ENCODE data around the gene PLB1.

The PLB1 gene

DNA sequence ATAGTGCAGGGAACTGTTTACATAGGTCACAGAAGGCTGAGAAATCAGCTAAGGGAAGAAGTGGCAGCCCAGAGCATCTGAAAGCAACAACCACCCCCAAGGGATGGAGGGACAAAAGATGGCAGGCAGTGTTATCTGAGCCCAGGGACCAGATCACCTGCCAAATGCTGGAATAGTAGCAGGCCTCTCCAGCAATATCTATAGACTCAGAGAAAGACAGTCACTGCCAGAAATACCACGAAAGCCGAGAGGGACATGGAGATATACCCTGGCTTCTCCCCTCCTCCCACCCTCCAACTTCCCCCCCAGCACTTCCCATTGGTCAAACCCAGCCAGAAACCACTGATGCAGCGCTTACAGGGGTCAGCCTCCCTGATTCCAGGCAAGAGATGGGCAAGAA is 197.4 kb downstream of the PLB1 start:
- TF ChIP-seq, protein P1, sequence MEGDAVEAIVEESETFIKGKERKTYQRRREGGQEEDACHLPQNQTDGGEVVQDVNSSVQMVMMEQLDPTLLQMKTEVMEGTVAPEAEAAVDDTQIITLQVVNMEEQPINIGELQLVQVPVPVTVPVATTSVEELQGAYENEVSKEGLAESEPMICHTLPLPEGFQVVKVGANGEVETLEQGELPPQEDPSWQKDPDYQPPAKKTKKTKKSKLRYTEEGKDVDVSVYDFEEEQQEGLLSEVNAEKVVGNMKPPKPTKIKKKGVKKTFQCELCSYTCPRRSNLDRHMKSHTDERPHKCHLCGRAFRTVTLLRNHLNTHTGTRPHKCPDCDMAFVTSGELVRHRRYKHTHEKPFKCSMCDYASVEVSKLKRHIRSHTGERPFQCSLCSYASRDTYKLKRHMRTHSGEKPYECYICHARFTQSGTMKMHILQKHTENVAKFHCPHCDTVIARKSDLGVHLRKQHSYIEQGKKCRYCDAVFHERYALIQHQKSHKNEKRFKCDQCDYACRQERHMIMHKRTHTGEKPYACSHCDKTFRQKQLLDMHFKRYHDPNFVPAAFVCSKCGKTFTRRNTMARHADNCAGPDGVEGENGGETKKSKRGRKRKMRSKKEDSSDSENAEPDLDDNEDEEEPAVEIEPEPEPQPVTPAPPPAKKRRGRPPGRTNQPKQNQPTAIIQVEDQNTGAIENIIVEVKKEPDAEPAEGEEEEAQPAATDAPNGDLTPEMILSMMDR (IDR thresholded peaks at IDR 0.05; ENCODE audit: low read depth, low read length): no peak
- DNase-seq (ENCODE audit: extremely low read depth, low read depth): no peak
